ENCODE results near the gene AOAH. TPM values are rescaled to one million over a fixed set of nuclear protein-coding genes. Genes with fewer than 3 reads are reported as not detected.

AOAH gene
- polyA plus RNA-seq, 1 donor = 17.8 TPM

DNA sequence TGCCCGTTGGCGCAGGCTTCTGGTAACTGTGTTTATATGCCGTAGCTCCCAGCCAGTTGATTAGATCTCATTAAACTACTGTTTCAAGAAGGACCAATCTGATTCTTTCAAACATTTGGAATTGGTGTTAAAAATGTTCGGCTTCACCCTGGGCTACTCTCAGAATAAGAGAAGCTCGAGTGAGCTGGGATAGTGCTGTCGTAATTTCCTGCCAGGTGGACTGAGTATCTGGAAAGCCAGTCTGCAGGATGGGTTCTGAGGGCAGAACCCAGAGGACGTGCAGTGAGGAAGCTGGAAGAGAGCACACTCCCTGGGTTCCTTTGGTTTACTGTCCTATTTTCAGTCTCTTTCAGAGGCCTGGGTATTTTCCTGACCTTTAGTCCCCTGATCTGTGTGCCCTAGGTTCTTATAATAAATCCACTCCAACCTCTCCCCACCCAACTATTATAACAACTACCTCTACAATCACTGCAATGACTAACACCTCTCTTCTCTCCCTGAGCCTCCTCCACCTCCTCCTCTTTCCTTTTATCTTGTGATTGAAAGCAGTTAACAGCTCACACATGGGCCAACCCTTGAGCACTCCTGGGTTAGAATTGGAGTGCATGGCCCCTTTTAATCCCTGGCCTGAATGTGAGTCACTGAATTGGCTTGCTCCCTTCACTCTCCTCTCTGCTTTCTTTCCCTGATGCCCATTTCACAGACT lies 63.0 kb downstream of the AOAH start:
- Histone ChIP-seq H3K27ac (ENCODE audit: low read length) (peak overlapping the region; percentile 80), H3K4me1 (ENCODE audit: control insufficient read depth, insufficient read depth, low read length) (peaks cover 35% of the 10 kb centered on the region), H3K4me3 (ENCODE audit: low read length) (no peak overlapping the region), H3K36me3 (ENCODE audit: control insufficient read depth, insufficient read depth, low read length) (no peaks in the 10 kb centered on the region), H3K27me3 (ENCODE audit: control insufficient read depth, insufficient read depth, low read length) (no peaks in the 10 kb centered on the region), H3K9me3 (ENCODE audit: control insufficient read depth, low read depth, low read length) (no peaks in the 10 kb centered on the region)
- WGBS (ENCODE audit: insufficient coverage, low lambda C conversion rate) = 80% methylated on average over 1 of the region's 7 CpGs
- peak; percentile 74 to 88 for DNase-seq

DNA sequence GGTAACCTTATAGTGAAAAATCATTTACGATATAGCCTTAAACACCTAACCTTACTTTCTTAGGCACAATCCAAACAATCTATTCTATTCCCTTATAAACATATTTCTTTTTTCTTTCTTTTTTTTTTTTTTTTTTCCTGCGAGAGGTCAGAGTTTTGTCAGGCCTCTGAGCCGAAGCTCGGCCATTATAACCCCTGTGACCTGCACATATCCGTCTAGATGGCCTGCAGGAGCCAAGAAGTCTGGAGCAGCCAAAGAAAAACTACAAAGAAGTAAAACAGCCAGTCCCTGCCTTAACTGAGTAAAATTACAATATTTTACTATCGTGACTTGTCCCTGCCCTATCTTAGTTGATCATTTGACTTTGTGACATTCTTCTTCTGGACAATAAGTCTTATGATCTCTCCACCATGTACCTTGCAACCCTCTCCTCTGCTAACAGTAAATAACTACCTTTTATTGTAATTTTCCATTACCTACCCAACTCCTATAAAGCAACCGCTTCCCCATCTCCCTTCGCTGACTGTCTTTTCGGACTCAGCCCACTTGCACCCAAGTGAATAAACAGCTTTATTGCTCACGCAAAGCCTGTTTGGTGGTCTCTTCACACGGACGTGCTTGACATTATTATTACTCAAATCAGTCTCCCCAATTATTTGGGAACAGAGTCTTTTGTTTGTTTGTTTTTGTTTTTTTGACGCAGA lies 64.5 kb downstream of the AOAH start:
- peak overlapping the region; percentile 70 for H3K27ac ChIP-seq (ENCODE audit: low read length)
- 86% methylated on average over 4 of the region's 13 CpGs for WGBS (ENCODE audit: insufficient coverage, low lambda C conversion rate)

GRCh38 chr7:36659172-36659516 lies 65.2 kb downstream of the AOAH start:
- DNase-seq = peak; percentile 36 to 78
- no CpG with 5 or more reads among the region's 4 CpGs for WGBS (ENCODE audit: insufficient coverage, low lambda C conversion rate)
- no peaks in the 10 kb centered on the region for H3K36me3 ChIP-seq (ENCODE audit: control insufficient read depth, insufficient read depth, low read length)
- H3K4me1 ChIP-seq (ENCODE audit: control insufficient read depth, insufficient read depth, low read length) = peaks cover 35% of the 10 kb centered on the region
- no peak overlapping the region for H3K4me3 ChIP-seq (ENCODE audit: low read length)
- H3K9me3 ChIP-seq (ENCODE audit: control insufficient read depth, low read depth, low read length) = no peaks in the 10 kb centered on the region
- no peaks in the 10 kb centered on the region for H3K27me3 ChIP-seq (ENCODE audit: control insufficient read depth, insufficient read depth, low read length)
- H3K27ac ChIP-seq (ENCODE audit: low read length) = peak overlapping the region; percentile 70

More for the DNA sequence above, 64.5 kb downstream of the AOAH start:
- H3K4me3 ChIP-seq (ENCODE audit: low read length) = no peak overlapping the region
- peaks cover 35% of the 10 kb centered on the region for H3K4me1 ChIP-seq (ENCODE audit: control insufficient read depth, insufficient read depth, low read length)
- H3K27me3 ChIP-seq (ENCODE audit: control insufficient read depth, insufficient read depth, low read length) = no peaks in the 10 kb centered on the region
- no peaks in the 10 kb centered on the region for H3K36me3 ChIP-seq (ENCODE audit: control insufficient read depth, insufficient read depth, low read length)
- no peaks in the 10 kb centered on the region for H3K9me3 ChIP-seq (ENCODE audit: control insufficient read depth, low read depth, low read length)
- no peak for DNase-seq

GRCh38 chr7:36658335-36659171 lies 65.7 kb downstream of the AOAH start:
- H3K27ac ChIP-seq (ENCODE audit: low read length) = peak overlapping the region; percentile 70
- no peak overlapping the region for H3K4me3 ChIP-seq (ENCODE audit: low read length)
- no peaks in the 10 kb centered on the region for H3K36me3 ChIP-seq (ENCODE audit: control insufficient read depth, insufficient read depth, low read length)
- no peaks in the 10 kb centered on the region for H3K27me3 ChIP-seq (ENCODE audit: control insufficient read depth, insufficient read depth, low read length)
- H3K9me3 ChIP-seq (ENCODE audit: control insufficient read depth, low read depth, low read length) = no peaks in the 10 kb centered on the region
- DNase-seq = peak; percentile 39 to 66
- WGBS (ENCODE audit: insufficient coverage, low lambda C conversion rate) = no CpG with 5 or more reads among the region's 8 CpGs
- peaks cover 35% of the 10 kb centered on the region for H3K4me1 ChIP-seq (ENCODE audit: control insufficient read depth, insufficient read depth, low read length)

DNA sequence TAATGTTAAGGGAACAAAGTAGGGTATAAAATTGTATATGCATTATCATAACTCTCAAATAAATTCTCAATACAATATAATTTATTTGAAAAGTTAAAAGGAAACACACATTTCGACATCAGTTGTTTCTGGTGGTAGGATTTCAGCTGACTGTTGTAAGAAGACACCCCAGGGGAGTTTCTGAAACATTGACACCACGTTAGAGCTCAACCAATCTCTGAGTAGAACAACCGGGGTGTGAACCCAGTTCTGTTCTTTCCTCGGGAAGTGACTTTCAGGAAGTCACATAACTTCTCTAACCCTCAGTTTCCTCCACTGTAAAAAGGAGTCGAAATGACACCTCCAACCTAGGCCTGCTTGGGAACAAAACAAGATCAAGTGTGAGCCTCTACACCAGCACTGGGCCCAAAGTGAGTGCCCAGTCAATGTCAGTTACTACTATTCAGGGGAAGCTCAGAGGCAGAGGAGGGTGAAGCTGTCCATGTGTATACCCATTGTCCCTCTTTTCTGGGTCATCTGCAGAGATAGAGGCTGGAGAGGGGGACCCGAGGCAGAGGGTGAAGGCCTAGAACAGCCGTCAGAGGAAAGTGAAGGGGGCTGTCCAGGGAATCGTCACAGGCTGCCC lies 67.1 kb downstream of the AOAH start:
- no peaks in the 10 kb centered on the region for H3K27me3 ChIP-seq (ENCODE audit: control insufficient read depth, insufficient read depth, low read length)
- no peaks in the 10 kb centered on the region for H3K36me3 ChIP-seq (ENCODE audit: control insufficient read depth, insufficient read depth, low read length)
- peaks cover 34% of the 10 kb centered on the region for H3K4me1 ChIP-seq (ENCODE audit: control insufficient read depth, insufficient read depth, low read length)
- DNase-seq = no peak
- H3K9me3 ChIP-seq (ENCODE audit: control insufficient read depth, low read depth, low read length) = no peaks in the 10 kb centered on the region
- no peak overlapping the region for H3K4me3 ChIP-seq (ENCODE audit: low read length)
- no peak overlapping the region for H3K27ac ChIP-seq (ENCODE audit: low read length)
- 80% methylated on average over 1 of the region's 8 CpGs for WGBS (ENCODE audit: insufficient coverage, low lambda C conversion rate)

- Histone ChIP-seq H3K36me3 (ENCODE audit: control insufficient read depth, insufficient read depth, low read length) (no peaks in the 10 kb centered on the region), H3K4me3 (ENCODE audit: low read length) (no peak overlapping the region), H3K27ac (ENCODE audit: low read length) (no peak overlapping the region), H3K9me3 (ENCODE audit: control insufficient read depth, low read depth, low read length) (no peaks in the 10 kb centered on the region), H3K27me3 (ENCODE audit: control insufficient read depth, insufficient read depth, low read length) (no peaks in the 10 kb centered on the region), H3K4me1 (ENCODE audit: control insufficient read depth, insufficient read depth, low read length) (peaks cover 14% of the 10 kb centered on the region)
- WGBS (ENCODE audit: insufficient coverage, low lambda C conversion rate) = no CpG with 5 or more reads among the region's 6 CpGs
- DNase-seq = no peak
Observed at GRCh38 chr7:36654436-36654835, 69.9 kb downstream of the AOAH start.

DNA sequence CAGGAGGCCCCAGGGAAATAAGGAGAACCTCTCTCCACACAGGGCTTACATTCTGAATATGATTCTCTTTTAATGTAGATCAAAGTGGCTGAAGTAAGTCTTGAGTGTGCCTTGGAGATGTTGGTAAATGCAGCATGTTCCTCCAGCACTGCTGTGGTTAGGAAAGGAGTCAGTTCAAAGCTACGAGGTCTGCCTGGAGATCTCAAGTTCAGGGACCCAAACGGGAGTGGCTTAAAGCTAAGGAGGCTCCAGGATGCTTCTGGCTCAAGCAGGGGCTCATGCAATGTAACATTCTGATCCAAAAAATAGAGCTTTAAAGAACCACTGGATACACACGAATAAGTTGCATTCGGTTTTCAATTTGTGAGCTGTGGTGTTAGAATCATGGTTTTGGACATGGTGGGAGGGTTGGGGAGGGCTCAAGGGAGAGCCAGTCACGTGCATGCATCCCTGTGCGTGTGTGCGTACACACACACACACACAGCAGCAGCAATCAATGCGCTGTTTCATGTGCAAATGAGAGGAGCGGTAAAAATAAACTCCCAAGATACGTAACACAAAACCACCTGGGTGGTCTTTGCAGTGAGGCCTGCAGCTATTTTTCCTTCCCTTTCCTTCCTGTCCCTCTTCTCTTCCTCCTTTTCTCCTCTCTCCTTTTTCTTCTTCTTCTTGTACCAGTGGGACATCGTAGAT lies 70.5 kb downstream of the AOAH start:
- Histone ChIP-seq H3K9me3 (ENCODE audit: control insufficient read depth, low read depth, low read length) (no peaks in the 10 kb centered on the region), H3K27ac (ENCODE audit: low read length) (no peak overlapping the region), H3K27me3 (ENCODE audit: control insufficient read depth, insufficient read depth, low read length) (no peaks in the 10 kb centered on the region), H3K36me3 (ENCODE audit: control insufficient read depth, insufficient read depth, low read length) (no peaks in the 10 kb centered on the region), H3K4me1 (ENCODE audit: control insufficient read depth, insufficient read depth, low read length) (peaks cover 8% of the 10 kb centered on the region), H3K4me3 (ENCODE audit: low read length) (no peak overlapping the region)
- 84% methylated on average over 3 of the region's 11 CpGs for WGBS (ENCODE audit: insufficient coverage, low lambda C conversion rate)
- DNase-seq = no peak

GRCh38 chr7:36653008-36653662 lies 71.2 kb downstream of the AOAH start:
- DNase-seq = no peak
- no peaks in the 10 kb centered on the region for H3K27me3 ChIP-seq (ENCODE audit: control insufficient read depth, insufficient read depth, low read length)
- H3K27ac ChIP-seq (ENCODE audit: low read length) = no peak overlapping the region
- 67% methylated on average over 1 of the region's 3 CpGs for WGBS (ENCODE audit: insufficient coverage, low lambda C conversion rate)
- no peaks in the 10 kb centered on the region for H3K36me3 ChIP-seq (ENCODE audit: control insufficient read depth, insufficient read depth, low read length)
- H3K9me3 ChIP-seq (ENCODE audit: control insufficient read depth, low read depth, low read length) = no peaks in the 10 kb centered on the region
- no peak overlapping the region for H3K4me3 ChIP-seq (ENCODE audit: low read length)
- peaks cover 3% of the 10 kb centered on the region for H3K4me1 ChIP-seq (ENCODE audit: control insufficient read depth, insufficient read depth, low read length)

GRCh38 chr7:36652431-36652830 lies 71.9 kb downstream of the AOAH start:
- peaks cover 3% of the 10 kb centered on the region for H3K4me1 ChIP-seq (ENCODE audit: control insufficient read depth, insufficient read depth, low read length)
- H3K36me3 ChIP-seq (ENCODE audit: control insufficient read depth, insufficient read depth, low read length) = no peaks in the 10 kb centered on the region
- no peak overlapping the region for H3K27ac ChIP-seq (ENCODE audit: low read length)
- 100% methylated on average over 1 of the region's 5 CpGs for WGBS (ENCODE audit: insufficient coverage, low lambda C conversion rate)
- H3K4me3 ChIP-seq (ENCODE audit: low read length) = no peak overlapping the region
- no peak for DNase-seq
- no peaks in the 10 kb centered on the region for H3K9me3 ChIP-seq (ENCODE audit: control insufficient read depth, low read depth, low read length)
- no peaks in the 10 kb centered on the region for H3K27me3 ChIP-seq (ENCODE audit: control insufficient read depth, insufficient read depth, low read length)
